ENCODE data around the gene DUSP16. TPM values are rescaled to one million over a fixed set of nuclear protein-coding genes. Genes with fewer than 3 reads are reported as not detected.
"Not testable (repeated sequence)": the region's sequence is repeated elsewhere in the genome, so short reads cannot be mapped to it uniquely, and the experiment has no call there.

The DUSP16 gene
- total RNA-seq, 1 donor from 2014 or later, result 24.2 TPM

- DNase-seq, result no peak
Observed at GRCh38 chr12:12546314-12546772, 16.3 kb downstream of the DUSP16 start.

GRCh38 chr12:12543959-12544358 lies 18.7 kb downstream of the DUSP16 start:
- DNase-seq, result no peak

- no peak for DNase-seq
Observed at GRCh38 chr12:12542964-12543363, 19.7 kb downstream of the DUSP16 start.

GRCh38 chr12:12542286-12542685 lies 20.4 kb downstream of the DUSP16 start:
- DNase-seq, result no peak

GRCh38 chr12:12541782-12542181 lies 20.9 kb downstream of the DUSP16 start:
- DNase-seq, result no peak

DNA sequence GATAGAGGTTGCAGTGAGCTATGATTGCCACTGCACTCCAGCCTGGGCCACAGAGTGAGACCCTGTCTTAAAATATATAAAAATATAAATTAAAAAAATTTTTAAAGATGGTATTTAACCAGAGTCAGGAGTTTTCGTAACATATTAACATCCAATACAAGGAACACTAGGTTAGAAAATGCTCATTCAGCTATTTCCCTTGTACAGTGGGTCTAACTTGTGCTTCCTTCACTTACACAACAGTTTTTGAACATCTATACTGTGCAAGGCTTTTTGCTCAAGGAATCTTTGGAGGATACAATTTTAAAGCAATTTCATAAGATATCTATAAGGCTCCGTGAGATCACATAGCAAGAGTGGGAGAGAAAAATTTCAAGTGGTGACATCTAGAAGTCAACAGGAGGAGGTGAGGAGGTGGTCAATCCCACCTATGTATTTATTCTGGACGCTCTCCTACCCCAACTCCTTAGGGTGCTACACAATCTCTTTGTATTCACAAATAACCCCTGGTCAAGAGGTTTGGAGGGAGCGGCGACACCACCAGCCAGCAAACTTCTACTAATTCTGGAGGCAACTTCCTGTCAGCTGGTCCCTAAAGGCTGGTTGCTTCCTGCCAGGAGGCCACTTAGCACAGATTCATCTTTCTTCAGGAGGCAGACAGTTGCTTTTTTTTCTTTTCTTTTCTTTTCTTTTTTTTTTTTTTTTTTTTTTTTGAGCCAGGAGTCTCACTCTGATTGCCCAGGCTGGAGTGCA lies 22.2 kb downstream of the DUSP16 start:
- no peak for DNase-seq

DNA sequence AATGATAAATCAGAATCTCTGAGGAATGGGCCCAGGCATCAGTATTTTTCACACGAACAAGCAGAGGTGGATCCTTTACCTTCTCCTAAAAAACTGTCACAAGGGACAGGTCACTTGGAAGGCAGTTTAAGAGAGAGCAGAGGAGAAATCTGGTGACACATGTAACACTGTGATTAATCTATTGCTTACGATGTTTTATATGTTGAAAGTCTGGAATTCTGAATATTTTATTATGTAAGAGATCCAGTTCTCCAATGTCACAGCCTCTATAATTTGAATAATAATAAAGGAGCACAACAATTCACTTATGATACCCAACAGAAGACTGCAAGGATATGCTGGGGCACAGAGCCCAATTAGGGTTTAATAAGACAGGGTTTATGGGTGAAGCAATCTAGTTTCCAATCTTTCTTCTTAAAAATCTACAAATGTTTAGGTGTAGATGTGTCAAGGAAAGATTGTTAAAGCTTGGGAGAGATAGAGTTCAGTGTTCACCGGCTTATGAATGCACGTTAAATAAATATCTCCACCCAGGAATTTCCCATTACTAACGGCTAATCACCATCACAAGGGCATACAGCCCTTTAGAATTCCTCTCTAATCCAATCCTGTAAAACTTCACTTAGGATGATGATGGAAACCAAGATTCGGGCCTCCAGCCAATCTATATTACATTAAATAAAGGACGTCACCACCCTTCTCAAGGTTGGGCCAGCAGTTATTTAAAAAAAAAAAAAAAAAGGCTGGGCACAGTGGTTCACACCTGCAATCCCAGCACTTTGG lies 23.4 kb downstream of the DUSP16 start:
- DNase-seq, result no peak

GRCh38 chr12:12538535-12538934 lies 24.1 kb downstream of the DUSP16 start:
- no peak for DNase-seq

- DNase-seq, result no peak
Observed at GRCh38 chr12:12537421-12537820, 25.2 kb downstream of the DUSP16 start.

DNA sequence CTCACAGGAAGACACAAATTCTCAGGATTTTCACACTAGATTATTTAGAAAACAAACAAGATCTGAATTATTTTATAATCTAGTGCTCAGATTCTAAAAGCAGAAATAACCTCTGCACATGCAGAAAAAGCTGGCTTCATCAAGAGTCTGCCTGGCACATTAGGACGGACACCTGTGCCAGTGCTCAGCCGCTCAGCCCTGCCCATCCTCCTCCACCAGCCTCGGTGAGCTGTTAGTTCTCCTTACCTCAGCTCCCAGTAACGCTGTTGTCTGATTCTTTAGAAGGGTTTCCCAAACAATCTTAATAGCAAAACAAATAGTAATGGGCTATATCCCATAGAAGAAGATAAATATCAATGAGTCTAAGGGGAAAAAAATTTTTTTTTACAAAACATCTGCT lies 27.7 kb downstream of the DUSP16 start:
- DNase-seq, result no peak

GRCh38 chr12:12534166-12534866 lies 28.3 kb downstream of the DUSP16 start:
- DNase-seq, result no peak

- DNase-seq, result peak; percentile 17
Observed at GRCh38 chr12:12533238-12533829, 29.3 kb downstream of the DUSP16 start.

- DNase-seq, result no peak
Observed at GRCh38 chr12:12531194-12531593, 31.5 kb downstream of the DUSP16 start.

DNA sequence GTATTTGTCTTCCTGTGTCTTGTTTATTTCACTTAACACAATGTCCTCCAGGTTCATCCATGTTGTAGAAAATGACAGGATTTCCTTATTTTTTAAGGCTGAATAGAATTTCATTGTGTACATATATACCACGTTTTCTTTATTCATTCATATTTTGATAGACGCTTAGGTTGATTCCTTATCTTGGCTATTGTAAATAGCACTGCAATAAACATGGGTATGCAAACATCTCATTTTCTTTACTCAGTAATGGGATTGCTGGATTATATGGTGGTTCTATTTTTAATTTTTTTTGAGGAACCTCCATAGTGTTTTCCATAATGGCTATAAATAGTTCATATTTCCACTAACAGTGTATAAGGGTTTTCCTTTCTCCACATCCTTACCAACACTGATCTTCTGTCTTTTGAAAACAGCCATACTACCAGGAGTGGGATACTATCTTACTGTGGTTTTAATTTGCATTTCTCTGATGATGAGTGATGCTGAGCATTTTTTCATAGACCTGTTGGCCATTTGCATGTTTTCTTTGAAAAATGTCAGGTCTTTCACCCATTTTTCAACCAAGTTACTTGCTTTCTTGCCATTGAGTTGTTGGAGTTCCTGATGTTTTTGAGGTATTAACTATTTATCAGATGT lies 32.8 kb downstream of the DUSP16 start:
- DNase-seq, result no peak

- no peak for DNase-seq
Observed at GRCh38 chr12:12528361-12529270, 34.0 kb downstream of the DUSP16 start.

- DNase-seq, result no peak
Observed at GRCh38 chr12:12527820-12528296, 34.8 kb downstream of the DUSP16 start.

GRCh38 chr12:12524128-12524527 lies 38.5 kb downstream of the DUSP16 start:
- DNase-seq, result no peak

DNA sequence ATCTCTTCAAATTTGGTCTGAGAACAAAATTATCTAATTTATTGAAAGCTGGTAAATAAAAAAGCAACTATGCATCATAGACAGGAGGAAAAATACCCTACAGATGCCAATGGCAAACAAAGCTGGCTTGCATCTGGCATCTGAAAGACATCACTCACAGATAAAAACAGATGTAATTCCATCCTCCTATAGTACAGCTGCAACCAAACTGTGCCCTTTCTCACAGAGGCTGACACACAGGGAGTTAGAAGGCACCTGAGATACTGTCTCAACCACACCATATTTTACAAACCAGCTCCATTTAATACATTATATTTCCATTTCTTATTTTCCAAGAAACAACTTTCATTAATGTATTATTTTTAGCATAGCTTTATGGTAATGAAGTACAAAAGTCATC lies 39.4 kb downstream of the DUSP16 start:
- DNase-seq, result no peak

DNA sequence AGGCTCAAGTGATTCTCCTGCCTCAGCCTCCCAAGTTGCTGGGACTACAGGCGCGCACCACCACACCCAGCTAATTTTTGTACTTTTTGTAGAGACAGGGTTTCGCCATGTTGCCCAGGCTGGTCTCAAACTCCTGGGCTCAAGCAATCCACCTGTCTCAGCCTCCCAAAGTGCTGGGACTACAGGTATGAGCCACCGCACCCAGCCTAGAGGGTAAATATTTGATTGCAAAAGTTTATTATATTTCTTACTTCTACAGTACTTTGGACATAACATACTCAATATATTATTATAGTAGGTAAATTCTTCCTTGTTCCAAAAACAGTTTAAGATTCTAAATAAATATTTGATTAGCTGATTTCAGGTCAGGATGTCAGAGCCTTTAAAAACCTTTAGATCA lies 40.0 kb downstream of the DUSP16 start:
- DNase-seq, result not testable (repeated sequence)

- no peak for DNase-seq
Observed at GRCh38 chr12:12521888-12522287, 40.8 kb downstream of the DUSP16 start.

- no peak for DNase-seq
Observed at GRCh38 chr12:12521044-12521485, 41.6 kb downstream of the DUSP16 start.

Measured in skin of body (tissue), 2 donors.